ENCODE measurements around the gene AMOTL2.

AMOTL2 gene

GRCh38 chr3:134306320-134306719, 67.9 kb downstream of the AMOTL2 start:
- DNase-seq (ENCODE audit: extremely low spot score, insufficient read length, low read depth) (no peak), FAIRE-seq (no peak)

Measured in GM18507 (cell line).